Astrocyte (in vitro differentiated cells and primary cell): ENCODE results near the gene PTPN4.

Experiments used
- CTCF ChIP-seq: IDR thresholded peaks from 2 replicates; pipeline ENCODE4 v1.5.1; 2011; ENCODE audit warnings: low read depth, mild to moderate bottlenecking, inconsistent platforms, low read length, moderate library complexity; ENCODE audit not compliant: insufficient read depth
- EZH2 ChIP-seq: IDR thresholded peaks from 2 replicates; pipeline ENCODE4 v1.6.1; 2012; ENCODE audit warnings: mild to moderate bottlenecking, low read length, inconsistent platforms; ENCODE audit not compliant: insufficient read depth

- TF ChIP-seq EZH2 (no peak), CTCF (no peak)
Observed at GRCh38 chr2:119772128-119772527, 12.4 kb downstream of the PTPN4 start.
